ENCODE results near the gene SHISAL1.

SHISAL1 gene

DNA sequence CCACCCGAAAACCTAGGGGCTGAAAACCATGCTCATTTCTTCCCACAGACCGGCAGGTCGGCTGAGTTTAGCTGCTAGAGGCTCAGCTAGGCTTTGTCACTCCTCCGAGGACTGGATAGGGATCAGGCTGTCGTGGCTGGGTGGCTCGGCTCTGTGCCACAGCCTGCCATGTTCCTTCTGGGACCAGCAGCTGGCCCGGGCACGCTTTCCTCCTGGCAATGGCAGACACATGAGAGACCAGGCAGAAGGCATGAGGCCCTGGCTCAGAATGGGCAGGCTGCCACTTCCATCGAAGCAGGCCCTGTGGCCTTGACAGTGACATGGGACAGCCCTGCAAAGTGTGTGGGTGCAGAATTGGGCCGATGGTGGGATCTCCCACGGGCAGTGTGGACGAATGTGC is 111.1 kb downstream of the SHISAL1 start:
- no peak for DNase-seq (ENCODE audit: low read depth in 1 of 2, low spot score in 1 of 2)
- TF ChIP-seq, protein P1, sequence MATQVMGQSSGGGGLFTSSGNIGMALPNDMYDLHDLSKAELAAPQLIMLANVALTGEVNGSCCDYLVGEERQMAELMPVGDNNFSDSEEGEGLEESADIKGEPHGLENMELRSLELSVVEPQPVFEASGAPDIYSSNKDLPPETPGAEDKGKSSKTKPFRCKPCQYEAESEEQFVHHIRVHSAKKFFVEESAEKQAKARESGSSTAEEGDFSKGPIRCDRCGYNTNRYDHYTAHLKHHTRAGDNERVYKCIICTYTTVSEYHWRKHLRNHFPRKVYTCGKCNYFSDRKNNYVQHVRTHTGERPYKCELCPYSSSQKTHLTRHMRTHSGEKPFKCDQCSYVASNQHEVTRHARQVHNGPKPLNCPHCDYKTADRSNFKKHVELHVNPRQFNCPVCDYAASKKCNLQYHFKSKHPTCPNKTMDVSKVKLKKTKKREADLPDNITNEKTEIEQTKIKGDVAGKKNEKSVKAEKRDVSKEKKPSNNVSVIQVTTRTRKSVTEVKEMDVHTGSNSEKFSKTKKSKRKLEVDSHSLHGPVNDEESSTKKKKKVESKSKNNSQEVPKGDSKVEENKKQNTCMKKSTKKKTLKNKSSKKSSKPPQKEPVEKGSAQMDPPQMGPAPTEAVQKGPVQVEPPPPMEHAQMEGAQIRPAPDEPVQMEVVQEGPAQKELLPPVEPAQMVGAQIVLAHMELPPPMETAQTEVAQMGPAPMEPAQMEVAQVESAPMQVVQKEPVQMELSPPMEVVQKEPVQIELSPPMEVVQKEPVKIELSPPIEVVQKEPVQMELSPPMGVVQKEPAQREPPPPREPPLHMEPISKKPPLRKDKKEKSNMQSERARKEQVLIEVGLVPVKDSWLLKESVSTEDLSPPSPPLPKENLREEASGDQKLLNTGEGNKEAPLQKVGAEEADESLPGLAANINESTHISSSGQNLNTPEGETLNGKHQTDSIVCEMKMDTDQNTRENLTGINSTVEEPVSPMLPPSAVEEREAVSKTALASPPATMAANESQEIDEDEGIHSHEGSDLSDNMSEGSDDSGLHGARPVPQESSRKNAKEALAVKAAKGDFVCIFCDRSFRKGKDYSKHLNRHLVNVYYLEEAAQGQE (IDR thresholded peaks at IDR 0.05; ENCODE audit: insufficient replicate concordance, low read depth) = no peak
- TF ChIP-seq POLR2AphosphoS5 (IDR thresholded peaks at IDR 0.05; ENCODE audit: low read depth) (no peak), SPI1 (IDR thresholded peaks at IDR 0.05; ENCODE audit: borderline replicate concordance, low read depth) (no peak), GABPA (IDR thresholded peaks at IDR 0.05; ENCODE audit: low read depth) (no peak)
- TF ChIP-seq, protein P2, sequence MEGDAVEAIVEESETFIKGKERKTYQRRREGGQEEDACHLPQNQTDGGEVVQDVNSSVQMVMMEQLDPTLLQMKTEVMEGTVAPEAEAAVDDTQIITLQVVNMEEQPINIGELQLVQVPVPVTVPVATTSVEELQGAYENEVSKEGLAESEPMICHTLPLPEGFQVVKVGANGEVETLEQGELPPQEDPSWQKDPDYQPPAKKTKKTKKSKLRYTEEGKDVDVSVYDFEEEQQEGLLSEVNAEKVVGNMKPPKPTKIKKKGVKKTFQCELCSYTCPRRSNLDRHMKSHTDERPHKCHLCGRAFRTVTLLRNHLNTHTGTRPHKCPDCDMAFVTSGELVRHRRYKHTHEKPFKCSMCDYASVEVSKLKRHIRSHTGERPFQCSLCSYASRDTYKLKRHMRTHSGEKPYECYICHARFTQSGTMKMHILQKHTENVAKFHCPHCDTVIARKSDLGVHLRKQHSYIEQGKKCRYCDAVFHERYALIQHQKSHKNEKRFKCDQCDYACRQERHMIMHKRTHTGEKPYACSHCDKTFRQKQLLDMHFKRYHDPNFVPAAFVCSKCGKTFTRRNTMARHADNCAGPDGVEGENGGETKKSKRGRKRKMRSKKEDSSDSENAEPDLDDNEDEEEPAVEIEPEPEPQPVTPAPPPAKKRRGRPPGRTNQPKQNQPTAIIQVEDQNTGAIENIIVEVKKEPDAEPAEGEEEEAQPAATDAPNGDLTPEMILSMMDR (IDR thresholded peaks at IDR 0.05; ENCODE audit: insufficient read depth, low read length) = no peak
- H3K27me3 ChIP-seq (ENCODE audit: insufficient read depth, poor library complexity, severe bottlenecking) = no peaks in the 10 kb centered on the region

DNA sequence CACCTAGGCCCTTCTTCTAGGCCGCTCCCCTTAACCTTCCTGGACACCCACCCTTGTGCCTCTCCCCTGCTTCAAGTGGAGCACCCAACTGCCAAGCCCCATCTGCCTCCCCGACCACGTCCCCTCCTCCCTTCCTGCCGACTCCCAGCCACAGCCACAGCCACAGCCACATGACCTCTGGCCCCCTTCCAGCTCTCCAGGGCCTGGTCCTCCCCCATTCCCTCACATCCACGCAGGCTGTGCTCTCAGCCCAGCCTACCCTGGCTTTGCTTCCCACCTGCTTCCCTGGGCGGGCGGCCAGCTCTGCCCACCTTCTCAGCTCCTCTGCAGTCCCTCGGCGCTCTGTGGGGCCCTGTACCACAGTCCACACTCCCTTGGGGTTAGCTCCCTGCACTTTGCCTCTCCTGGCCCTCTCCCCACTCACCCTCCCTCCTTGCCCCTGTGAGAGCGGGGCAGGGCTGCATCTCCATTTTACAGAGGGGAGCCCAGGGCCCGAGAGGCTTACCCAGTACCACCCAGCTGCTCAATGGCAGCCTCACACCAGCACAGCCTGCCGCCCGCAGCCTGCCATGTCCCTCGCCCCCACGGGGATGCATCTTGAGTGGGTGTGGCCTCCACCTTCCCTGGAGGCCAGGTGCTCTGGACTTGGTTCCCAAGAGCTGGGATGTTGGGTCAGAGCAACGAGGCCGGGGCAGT is 111.7 kb downstream of the SHISAL1 start:
- TF ChIP-seq, protein P1 (IDR thresholded peaks at IDR 0.05; ENCODE audit: insufficient replicate concordance, low read depth) = no peak
- TF ChIP-seq, protein P2 (IDR thresholded peaks at IDR 0.05; ENCODE audit: insufficient read depth, low read length) = no peak
- TF ChIP-seq GABPA (IDR thresholded peaks at IDR 0.05; ENCODE audit: low read depth) = no peak
- H3K27me3 ChIP-seq (ENCODE audit: insufficient read depth, poor library complexity, severe bottlenecking) = no peaks in the 10 kb centered on the region
- H3K27ac ChIP-seq (replicated peaks) = no peak overlapping the region
- no peak overlapping the region for H3K4me3 ChIP-seq (replicated peaks; ENCODE audit: insufficient read depth, low read length)
- DNase-seq (ENCODE audit: low read depth in 1 of 2, low spot score in 1 of 2) = no peak

More for the DNA sequence above, 111.1 kb downstream of the SHISAL1 start:
- no peak overlapping the region for H3K27ac ChIP-seq (replicated peaks)
- H3K4me3 ChIP-seq (replicated peaks; ENCODE audit: insufficient read depth, low read length) = no peak overlapping the region

DNA sequence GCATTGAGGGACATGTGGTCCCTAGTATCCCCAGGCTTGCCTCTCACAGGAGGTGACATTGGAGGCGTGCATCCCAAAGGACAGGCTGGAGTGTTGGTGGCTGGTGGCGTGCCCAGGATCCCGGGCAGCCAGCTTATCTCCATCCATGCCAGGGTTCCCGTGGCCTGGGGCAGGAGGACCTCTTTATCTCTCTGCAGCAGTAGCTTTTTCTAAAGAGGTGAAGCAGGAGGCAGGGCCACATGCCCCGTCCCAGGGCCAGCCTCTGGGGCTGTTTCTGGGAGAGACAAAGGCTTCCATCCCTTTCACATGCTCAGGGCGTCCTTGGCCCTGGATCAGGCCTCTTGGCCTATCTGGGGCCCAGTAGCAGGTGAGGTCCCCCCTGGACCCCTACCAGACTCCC is 112.3 kb downstream of the SHISAL1 start:
- no peak for DNase-seq (ENCODE audit: low read depth in 1 of 2, low spot score in 1 of 2)
- no peak overlapping the region for H3K4me3 ChIP-seq (replicated peaks; ENCODE audit: insufficient read depth, low read length)
- no peaks in the 10 kb centered on the region for H3K27me3 ChIP-seq (ENCODE audit: insufficient read depth, poor library complexity, severe bottlenecking)
- TF ChIP-seq, protein P2 (IDR thresholded peaks at IDR 0.05; ENCODE audit: insufficient read depth, low read length) = no peak
- no peak for TF ChIP-seq SPI1 (IDR thresholded peaks at IDR 0.05; ENCODE audit: borderline replicate concordance, low read depth)
- no peak for TF ChIP-seq GABPA (IDR thresholded peaks at IDR 0.05; ENCODE audit: low read depth)
- no peak for TF ChIP-seq POLR2AphosphoS5 (IDR thresholded peaks at IDR 0.05; ENCODE audit: low read depth)
- TF ChIP-seq, protein P1 (IDR thresholded peaks at IDR 0.05; ENCODE audit: insufficient replicate concordance, low read depth) = no peak
- no peak overlapping the region for H3K27ac ChIP-seq (replicated peaks)

All from HL-60 (cell line).